ENCODE results near the gene JOSD1.

Gene JOSD1

GRCh38 chr22:38656256-38657044 lies 44.3 kb downstream of the JOSD1 start, which contains the start of the genes CBY1 and FAM227A:
CBY1 (plus strand) TSS chr22:38656638; CDS start chr22:38668055, 11,417 bp downstream.
FAM227A (minus strand) TSS chr22:38656392; CDS start chr22:38650168, 6,224 bp downstream.
- Histone ChIP-seq H4K20me1 (ENCODE audit: insufficient read depth, low read length) (no peaks in the 10 kb centered on the region), H3K9me3 (replicated peaks; ENCODE audit: insufficient read depth, low read length) (no peaks in the 10 kb centered on the region), H3K9me2 (replicated peaks; ENCODE audit: insufficient read depth, low read length) (no peaks in the 10 kb centered on the region), H3K27me3 (replicated peaks; ENCODE audit: insufficient read depth, low read length) (no peaks in the 10 kb centered on the region), H3K27ac (ENCODE audit: low read length) (peak within 1 kb of the TSS; percentile 87), H3K36me3 (replicated peaks; ENCODE audit: insufficient read depth, low read length) (no peaks in the 10 kb centered on the region), H3K4me2 (ENCODE audit: low read depth, low read length) (peak within 1 kb of the TSS; percentile 99), H3K79me2 (ENCODE audit: low read length) (peaks cover 12% of the 10 kb centered on the region), H3K9ac (ENCODE audit: low read length) (peak within 1 kb of the TSS; percentile 99), H3F3A (ENCODE audit: insufficient read depth, low read length) (peaks cover 11% of the 10 kb centered on the region; the same call in 1 of the 2 replicates), H2AFZ (ENCODE audit: low read length) (peak within 1 kb of the TSS; percentile 92), H3K4me3 (ENCODE audit: low read length) (peak within 1 kb of the TSS; percentile 98), H3K4me1 (ENCODE audit: low read length) (peaks cover 9% of the 10 kb centered on the region)
- DNase-seq: peak; percentile 92
- TF ChIP-seq EZH2 (optimal IDR thresholded peaks at IDR 0.05; ENCODE audit: low read depth, low read length) (no peak), CTCF (IDR thresholded peaks at IDR 0.05; ENCODE audit: low read length) (no peak), EZH2phosphoT487 (IDR thresholded peaks at IDR 0.05; ENCODE audit: low read length) (no peak)

GRCh38 chr22:38655519-38656255 lies 45.1 kb downstream of the JOSD1 start:
- Histone ChIP-seq H3K27me3 (replicated peaks; ENCODE audit: insufficient read depth, low read length) (no peaks in the 10 kb centered on the region), H3F3A (ENCODE audit: insufficient read depth, low read length) (peaks cover 11% of the 10 kb centered on the region; the same call in 1 of the 2 replicates), H2AFZ (ENCODE audit: low read length) (peak overlapping the region; percentile 92), H3K4me2 (ENCODE audit: low read depth, low read length) (peak overlapping the region; percentile 99), H3K27ac (ENCODE audit: low read length) (peak overlapping the region; percentile 87; the same call in 1 of the 2 replicates), H3K9me3 (replicated peaks; ENCODE audit: insufficient read depth, low read length) (no peaks in the 10 kb centered on the region), H3K4me3 (ENCODE audit: low read length) (peak overlapping the region; percentile 98), H3K79me2 (ENCODE audit: low read length) (peaks cover 12% of the 10 kb centered on the region), H3K36me3 (replicated peaks; ENCODE audit: insufficient read depth, low read length) (no peaks in the 10 kb centered on the region), H3K9me2 (replicated peaks; ENCODE audit: insufficient read depth, low read length) (no peaks in the 10 kb centered on the region), H3K9ac (ENCODE audit: low read length) (peak overlapping the region; percentile 99), H4K20me1 (ENCODE audit: insufficient read depth, low read length) (no peaks in the 10 kb centered on the region), H3K4me1 (ENCODE audit: low read length) (peaks cover 9% of the 10 kb centered on the region)
- no peak for TF ChIP-seq EZH2 (optimal IDR thresholded peaks at IDR 0.05; ENCODE audit: low read depth, low read length)
- TF ChIP-seq EZH2phosphoT487 (IDR thresholded peaks at IDR 0.05; ENCODE audit: low read length): no peak
- TF ChIP-seq CTCF (IDR thresholded peaks at IDR 0.05; ENCODE audit: low read length): no peak
- DNase-seq: no peak

- DNase-seq: no peak
- no peak overlapping the region for H3K4me3 ChIP-seq (ENCODE audit: low read length)
- H3K79me2 ChIP-seq (ENCODE audit: low read length): peaks cover 12% of the 10 kb centered on the region
- TF ChIP-seq EZH2 (optimal IDR thresholded peaks at IDR 0.05; ENCODE audit: low read depth, low read length): no peak
- TF ChIP-seq CTCF (IDR thresholded peaks at IDR 0.05; ENCODE audit: low read length): no peak
- no peak for TF ChIP-seq EZH2phosphoT487 (IDR thresholded peaks at IDR 0.05; ENCODE audit: low read length)
- H3K27me3 ChIP-seq (replicated peaks; ENCODE audit: insufficient read depth, low read length): no peaks in the 10 kb centered on the region
- H3K9me2 ChIP-seq (replicated peaks; ENCODE audit: insufficient read depth, low read length): no peaks in the 10 kb centered on the region
- no peak overlapping the region for H3K27ac ChIP-seq (ENCODE audit: low read length)
- no peak overlapping the region for H3K9ac ChIP-seq (ENCODE audit: low read length)
- peaks cover 9% of the 10 kb centered on the region for H3K4me1 ChIP-seq (ENCODE audit: low read length)
- H3K4me2 ChIP-seq (ENCODE audit: low read depth, low read length): no peak overlapping the region
- H3K9me3 ChIP-seq (replicated peaks; ENCODE audit: insufficient read depth, low read length): no peaks in the 10 kb centered on the region
- no peak overlapping the region for H2AFZ ChIP-seq (ENCODE audit: low read length)
- H4K20me1 ChIP-seq (ENCODE audit: insufficient read depth, low read length): no peaks in the 10 kb centered on the region
- H3F3A ChIP-seq (ENCODE audit: insufficient read depth, low read length): peaks cover 11% of the 10 kb centered on the region; the same call in 1 of the 2 replicates
- no peaks in the 10 kb centered on the region for H3K36me3 ChIP-seq (replicated peaks; ENCODE audit: insufficient read depth, low read length)
Observed at GRCh38 chr22:38653741-38654140, 47.0 kb downstream of the JOSD1 start.

Measured in MM.1S (cell line).